IPS DF 6.9 (cell line): ENCODE measurements around the gene CNDP1.

Experiments used
- DNase-seq: peaks from one replicate; pipeline ENCODE4 v3.0.0-alpha.2; 2013; ENCODE audit warnings: low read depth, low spot score
- H3K27ac ChIP-seq: one replicate; pipeline ENCODE4 v1.5.1; 2013; ENCODE audit warnings: low read length, control low read depth
- H3K27me3 ChIP-seq: 2 replicates; pipeline ENCODE4 v1.6.1; 2013; ENCODE audit warnings: mild to moderate bottlenecking, low read length; ENCODE audit not compliant: control insufficient read depth, insufficient read depth
- H3K36me3 ChIP-seq: 2 replicates; pipeline ENCODE4 v1.6.1; 2013; ENCODE audit warnings: low read length; ENCODE audit not compliant: control insufficient read depth, insufficient read depth
- H3K4me1 ChIP-seq: 2 replicates; pipeline ENCODE4 v1.6.1; 2013; ENCODE audit warnings: low read length; ENCODE audit not compliant: control insufficient read depth, insufficient read depth
- H3K4me3 ChIP-seq: 2 replicates; pipeline ENCODE4 v1.5.1; 2013; ENCODE audit warnings: mild to moderate bottlenecking, low read length
- H3K9me3 ChIP-seq: 2 replicates; pipeline ENCODE4 v1.6.1; 2013; ENCODE audit warnings: low read length, inconsistent platforms; ENCODE audit not compliant: control insufficient read depth, insufficient read depth
- WGBS: extraction: QIAGEN DNeasy Blood & Tissue Kit; methylation state at CpG from one replicate; pipeline ENCODE4 v1.1.7; 2013; ENCODE audit warnings: mixed read lengths, missing lambda C conversion rate; ENCODE audit not compliant: insufficient read length, insufficient coverage; 5-methylcytosine and 5-hydroxymethylcytosine counted together

CNDP1 gene

GRCh38 chr18:74604774-74605173, 70.5 kb downstream of the CNDP1 start:
- DNase-seq: no peak
- Histone ChIP-seq H3K36me3 (no peaks in the 10 kb centered on the region), H3K4me1 (no peaks in the 10 kb centered on the region), H3K9me3 (no peaks in the 10 kb centered on the region; the same call in 1 of the 2 replicates), H3K4me3 (no peak overlapping the region), H3K27ac (no peak overlapping the region), H3K27me3 (no peaks in the 10 kb centered on the region)
- WGBS: no CpG with 5 or more reads among the region's 4 CpGs

GRCh38 chr18:74608681-74609080, 74.4 kb downstream of the CNDP1 start:
- H3K4me1 ChIP-seq: no peaks in the 10 kb centered on the region
- no peak overlapping the region for H3K4me3 ChIP-seq
- no peak for DNase-seq
- no peaks in the 10 kb centered on the region for H3K36me3 ChIP-seq
- H3K9me3 ChIP-seq: no peaks in the 10 kb centered on the region; the same call in 1 of the 2 replicates
- WGBS: no CpG with 5 or more reads among the region's 2 CpGs
- H3K27me3 ChIP-seq: no peaks in the 10 kb centered on the region
- H3K27ac ChIP-seq: no peak overlapping the region

DNA sequence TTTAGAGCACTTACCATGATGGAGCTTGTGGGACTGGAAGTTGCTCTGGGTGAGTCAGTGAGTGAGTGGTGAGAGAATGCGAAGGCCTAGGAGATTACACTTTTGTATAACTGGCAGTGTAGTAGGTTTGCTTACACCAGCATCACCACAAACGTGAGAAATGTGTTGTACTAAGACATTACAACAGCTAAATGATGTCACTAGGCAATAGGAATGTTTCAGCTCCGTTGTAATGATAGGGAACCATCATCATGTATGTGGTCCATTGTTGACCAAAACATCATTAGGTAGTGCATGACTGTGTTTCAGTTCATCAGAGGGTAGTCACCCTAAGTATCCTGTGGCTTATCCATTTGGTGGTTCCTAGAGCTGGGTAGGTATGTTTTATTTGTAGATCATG, 75.2 kb downstream of the CNDP1 start:
- no CpG with 5 or more reads among the region's 3 CpGs for WGBS
- H3K4me3 ChIP-seq: no peak overlapping the region
- no peaks in the 10 kb centered on the region; the same call in 1 of the 2 replicates for H3K9me3 ChIP-seq
- no peaks in the 10 kb centered on the region for H3K4me1 ChIP-seq
- H3K36me3 ChIP-seq: no peaks in the 10 kb centered on the region
- H3K27ac ChIP-seq: no peak overlapping the region
- H3K27me3 ChIP-seq: no peaks in the 10 kb centered on the region
- DNase-seq: no peak

DNA sequence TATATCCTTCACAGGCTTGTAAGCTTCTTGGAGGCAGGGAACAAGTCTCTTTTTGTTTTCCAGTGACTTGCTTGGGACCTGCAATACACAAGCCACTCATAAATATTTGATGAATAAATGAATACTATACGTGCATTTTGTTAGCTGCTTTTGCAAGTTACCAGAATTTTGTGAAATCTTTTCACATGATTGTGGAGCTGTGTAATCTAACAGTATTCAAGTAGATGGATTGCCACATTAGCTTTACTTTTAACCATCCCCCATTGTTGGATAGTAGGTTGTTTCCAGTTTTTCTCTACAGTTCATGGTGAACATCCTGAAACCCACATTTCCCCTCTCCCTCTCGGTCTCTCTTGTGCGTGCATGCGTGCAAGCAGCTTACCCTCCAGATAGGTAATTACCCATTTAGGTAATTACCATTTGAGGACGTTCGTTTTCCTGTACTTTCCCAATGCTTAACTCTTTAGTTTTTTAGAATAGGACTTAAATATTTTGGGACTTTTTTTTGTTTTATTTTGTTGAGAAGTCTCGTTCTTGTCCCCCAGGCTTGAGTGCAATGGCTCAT, 75.8 kb downstream of the CNDP1 start:
- DNase-seq: no peak
- Histone ChIP-seq H3K27ac (no peak overlapping the region), H3K4me1 (no peaks in the 10 kb centered on the region), H3K9me3 (no peaks in the 10 kb centered on the region; the same call in 1 of the 2 replicates), H3K4me3 (no peak overlapping the region), H3K27me3 (no peaks in the 10 kb centered on the region), H3K36me3 (no peaks in the 10 kb centered on the region)
- no CpG with 5 or more reads among the region's 7 CpGs for WGBS

- Histone ChIP-seq H3K9me3 (no peaks in the 10 kb centered on the region; the same call in 1 of the 2 replicates), H3K4me1 (no peaks in the 10 kb centered on the region), H3K27me3 (no peaks in the 10 kb centered on the region), H3K36me3 (no peaks in the 10 kb centered on the region), H3K4me3 (no peak overlapping the region), H3K27ac (no peak overlapping the region)
- WGBS: no CpG with 5 or more reads among the region's 1 CpG
- DNase-seq: no peak
Observed at GRCh38 chr18:74610860-74611259, 76.6 kb downstream of the CNDP1 start.

DNA sequence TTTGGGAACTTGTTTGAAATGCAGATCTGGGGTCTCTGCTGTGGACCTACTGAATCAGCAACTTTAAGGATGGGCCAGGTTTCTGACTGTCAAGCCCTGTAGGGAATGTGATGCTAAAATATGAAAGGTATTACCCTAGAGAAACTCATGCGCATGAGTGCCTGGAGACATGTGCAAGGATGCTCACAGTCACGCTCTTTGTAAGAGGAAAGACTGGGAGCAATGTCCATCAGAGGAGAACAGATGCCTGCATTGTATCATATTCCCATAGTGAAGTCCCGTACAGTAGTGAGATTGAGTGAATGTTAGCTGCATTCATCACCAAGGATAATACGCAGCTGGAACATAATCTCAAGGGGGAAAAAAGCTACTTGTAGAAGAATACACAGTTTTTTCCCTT, 77.5 kb downstream of the CNDP1 start:
- no peak for DNase-seq
- Histone ChIP-seq H3K27me3 (no peaks in the 10 kb centered on the region), H3K27ac (no peak overlapping the region), H3K36me3 (no peaks in the 10 kb centered on the region), H3K4me1 (no peaks in the 10 kb centered on the region), H3K4me3 (no peak overlapping the region), H3K9me3 (no peaks in the 10 kb centered on the region; the same call in 1 of the 2 replicates)
- WGBS: no CpG with 5 or more reads among the region's 4 CpGs

GRCh38 chr18:74613381-74613780, 79.1 kb downstream of the CNDP1 start:
- H3K27me3 ChIP-seq: no peaks in the 10 kb centered on the region
- no peaks in the 10 kb centered on the region; the same call in 1 of the 2 replicates for H3K9me3 ChIP-seq
- H3K36me3 ChIP-seq: no peaks in the 10 kb centered on the region
- no CpG with 5 or more reads among the region's 1 CpG for WGBS
- no peak overlapping the region for H3K4me3 ChIP-seq
- no peak overlapping the region for H3K27ac ChIP-seq
- no peaks in the 10 kb centered on the region for H3K4me1 ChIP-seq
- DNase-seq: no peak

DNA sequence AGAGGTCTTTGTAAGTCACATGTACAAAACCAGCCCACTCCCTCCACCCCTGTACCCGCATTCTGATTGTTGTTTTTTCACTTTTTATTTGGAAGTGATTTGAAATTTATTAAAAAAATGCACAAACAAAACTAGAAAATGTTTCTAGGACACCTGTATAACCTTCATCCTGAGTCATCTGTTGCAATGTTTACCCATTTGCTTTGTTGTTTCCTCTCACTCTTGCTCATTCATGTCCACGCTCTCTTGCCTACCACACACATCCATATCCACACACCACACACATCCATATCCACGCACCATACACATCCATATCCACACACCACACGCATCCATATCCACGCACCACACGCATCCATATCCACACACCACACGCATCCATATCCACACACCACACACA, 82.2 kb downstream of the CNDP1 start:
- Histone ChIP-seq H3K36me3 (no peaks in the 10 kb centered on the region), H3K27me3 (no peaks in the 10 kb centered on the region), H3K9me3 (no peaks in the 10 kb centered on the region), H3K4me1 (peaks cover 3% of the 10 kb centered on the region; the same call in 1 of the 2 replicates), H3K27ac (no peak overlapping the region), H3K4me3 (no peak overlapping the region)
- 100% methylated on average over 5 of the region's 7 CpGs for WGBS
- no peak for DNase-seq

GRCh38 chr18:74617486-74617885, 83.2 kb downstream of the CNDP1 start:
- Histone ChIP-seq H3K4me1 (peaks cover 3% of the 10 kb centered on the region; the same call in 1 of the 2 replicates), H3K27me3 (no peaks in the 10 kb centered on the region), H3K4me3 (no peak overlapping the region), H3K36me3 (no peaks in the 10 kb centered on the region), H3K9me3 (no peaks in the 10 kb centered on the region), H3K27ac (no peak overlapping the region)
- no peak for DNase-seq
- no CpG with 5 or more reads among the region's 2 CpGs for WGBS

DNA sequence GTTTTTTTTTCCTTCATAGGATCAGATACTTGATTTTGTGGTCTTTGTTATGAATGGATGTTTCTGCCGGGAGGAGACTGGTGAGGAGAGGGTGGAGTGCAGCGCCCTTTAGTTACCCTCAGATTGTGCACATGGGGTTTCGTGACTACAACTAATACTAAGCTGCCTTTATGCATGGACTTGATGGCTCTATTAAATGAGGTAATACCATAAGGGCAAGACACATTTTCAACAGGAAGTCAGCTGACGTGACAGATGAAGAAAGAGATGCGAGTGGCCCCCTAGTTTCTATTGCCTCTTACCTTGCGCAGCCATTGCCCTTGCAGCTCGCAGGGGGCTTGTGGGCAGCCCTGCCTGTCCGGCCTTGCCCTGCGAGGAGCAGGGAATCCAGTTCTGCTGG, 87.8 kb downstream of the CNDP1 start:
- peaks cover 9% of the 10 kb centered on the region for H3K4me1 ChIP-seq
- no CpG with 5 or more reads among the region's 9 CpGs for WGBS
- no peak overlapping the region for H3K27ac ChIP-seq
- H3K27me3 ChIP-seq: no peaks in the 10 kb centered on the region
- no peaks in the 10 kb centered on the region for H3K36me3 ChIP-seq
- no peak overlapping the region for H3K4me3 ChIP-seq
- no peak for DNase-seq
- no peaks in the 10 kb centered on the region for H3K9me3 ChIP-seq
